GM21737 (cell line): ENCODE measurements around the gene TMIGD2.
A peak's percentile ranks its signal among the peaks of the same experiment; 100 is the strongest.
"Not testable (repeated sequence)": the region's sequence is repeated elsewhere in the genome, so short reads cannot be mapped to it uniquely, and the experiment has no call there.

Experiments
- ATAC-seq: cut with Tn5 transposase; IDR thresholded peaks from one replicate; pipeline ENCODE4 v1.9.1; 2021; ENCODE audit warnings: mild to moderate bottlenecking, moderate library complexity; ENCODE audit not compliant: unreplicated experiment

TMIGD2 gene

GRCh38 chr19:4302243-4302640 lies at the start of gene TMIGD2:
Gene TMIGD2 (minus strand): TSS chr19:4302389. CDS start chr19:4302385, 4 bp downstream.
- no peak for ATAC-seq

- ATAC-seq: no peak
Measured at GRCh38 chr19:4350726-4351125, 48.5 kb upstream of the TMIGD2 start.

- ATAC-seq: no peak
Measured at GRCh38 chr19:4350111-4350510, 47.9 kb upstream of the TMIGD2 start.

- not testable (repeated sequence) for ATAC-seq
Measured at GRCh38 chr19:4349225-4349624, 47.0 kb upstream of the TMIGD2 start.

- ATAC-seq: no peak
Measured at GRCh38 chr19:4347521-4347920, 45.3 kb upstream of the TMIGD2 start.

- ATAC-seq: no peak
Measured at GRCh38 chr19:4346020-4346383, 43.8 kb upstream of the TMIGD2 start.

- ATAC-seq: no peak
Measured at GRCh38 chr19:4345342-4346019, 43.3 kb upstream of the TMIGD2 start.

- ATAC-seq: peak; percentile 47
Measured at GRCh38 chr19:4343370-4344307, 41.5 kb upstream of the TMIGD2 start, which contains the start of gene MPND. Gene MPND (plus strand): TSS chr19:4343562. CDS start chr19:4343594, 32 bp downstream.

- peak; percentile 90 for ATAC-seq
Measured at GRCh38 chr19:4342615-4343369, 40.6 kb upstream of the TMIGD2 start.

GRCh38 chr19:4342314-4342614 lies 40.1 kb upstream of the TMIGD2 start:
- ATAC-seq: no peak

- no peak for ATAC-seq
Measured at GRCh38 chr19:4338441-4339355, 36.5 kb upstream of the TMIGD2 start, which contains the start of gene STAP2. Gene STAP2 (minus strand): TSS chr19:4338827. CDS start chr19:4338753, 74 bp downstream.

- no peak for ATAC-seq
Measured at GRCh38 chr19:4337906-4338440, 35.8 kb upstream of the TMIGD2 start.

GRCh38 chr19:4334929-4335570 lies 32.9 kb upstream of the TMIGD2 start:
- no peak for ATAC-seq

GRCh38 chr19:4329858-4330257 lies 27.7 kb upstream of the TMIGD2 start:
- no peak for ATAC-seq

GRCh38 chr19:4328991-4329681 lies 26.9 kb upstream of the TMIGD2 start:
- not testable (repeated sequence) for ATAC-seq

GRCh38 chr19:4328243-4328990 lies 26.2 kb upstream of the TMIGD2 start:
- ATAC-seq: peak; percentile 72

GRCh38 chr19:4327877-4328242 lies 25.7 kb upstream of the TMIGD2 start:
- ATAC-seq: no peak

GRCh38 chr19:4327252-4327876 lies 25.2 kb upstream of the TMIGD2 start:
- ATAC-seq: no peak
